Measurements from ENCODE around the gene ZAP70. TPM values are rescaled to one million over a fixed set of nuclear protein-coding genes. Genes with fewer than 3 reads are reported as not detected.

ZAP70 gene
- total RNA-seq, 1 donor from 2014 or later: not detected

GRCh38 chr2:97732436-97733340 lies 19.3 kb downstream of the ZAP70 start:
- DNase-seq (ENCODE audit: low read depth, low spot score): no peak

DNA sequence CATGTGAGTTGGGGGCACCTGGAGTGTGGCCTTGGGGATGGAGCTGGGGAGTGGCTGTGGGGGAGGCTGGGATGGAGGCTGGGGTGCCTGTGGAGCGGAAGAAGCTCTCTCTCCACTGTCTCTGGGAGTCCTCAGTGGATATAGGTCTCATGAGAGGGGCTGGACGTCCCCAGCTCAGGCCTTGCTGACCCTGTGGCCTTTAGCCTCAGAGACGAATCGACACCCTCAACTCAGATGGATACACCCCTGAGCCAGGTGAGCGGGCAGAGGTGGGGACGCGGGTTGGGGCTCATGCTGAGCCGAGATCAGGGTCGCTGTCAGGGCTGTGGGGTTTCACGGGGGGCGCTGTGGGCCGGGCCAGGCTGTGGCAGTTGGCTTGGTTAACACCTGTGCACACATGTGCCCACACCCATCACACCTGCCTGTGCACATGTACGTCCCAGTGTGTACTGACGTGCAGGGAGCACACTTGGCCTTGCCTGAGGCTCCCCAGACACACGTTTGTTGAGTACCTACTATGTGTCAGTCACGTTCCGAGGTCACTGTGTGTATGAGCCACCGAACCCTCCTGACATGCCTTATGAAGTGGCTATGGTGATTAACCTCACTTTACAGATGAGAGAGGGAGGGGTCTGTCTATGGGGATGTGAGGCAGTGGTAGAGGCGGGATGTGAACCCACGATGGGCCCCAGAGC lies 20.1 kb downstream of the ZAP70 start:
- DNase-seq (ENCODE audit: low read depth, low spot score): no peak

DNA sequence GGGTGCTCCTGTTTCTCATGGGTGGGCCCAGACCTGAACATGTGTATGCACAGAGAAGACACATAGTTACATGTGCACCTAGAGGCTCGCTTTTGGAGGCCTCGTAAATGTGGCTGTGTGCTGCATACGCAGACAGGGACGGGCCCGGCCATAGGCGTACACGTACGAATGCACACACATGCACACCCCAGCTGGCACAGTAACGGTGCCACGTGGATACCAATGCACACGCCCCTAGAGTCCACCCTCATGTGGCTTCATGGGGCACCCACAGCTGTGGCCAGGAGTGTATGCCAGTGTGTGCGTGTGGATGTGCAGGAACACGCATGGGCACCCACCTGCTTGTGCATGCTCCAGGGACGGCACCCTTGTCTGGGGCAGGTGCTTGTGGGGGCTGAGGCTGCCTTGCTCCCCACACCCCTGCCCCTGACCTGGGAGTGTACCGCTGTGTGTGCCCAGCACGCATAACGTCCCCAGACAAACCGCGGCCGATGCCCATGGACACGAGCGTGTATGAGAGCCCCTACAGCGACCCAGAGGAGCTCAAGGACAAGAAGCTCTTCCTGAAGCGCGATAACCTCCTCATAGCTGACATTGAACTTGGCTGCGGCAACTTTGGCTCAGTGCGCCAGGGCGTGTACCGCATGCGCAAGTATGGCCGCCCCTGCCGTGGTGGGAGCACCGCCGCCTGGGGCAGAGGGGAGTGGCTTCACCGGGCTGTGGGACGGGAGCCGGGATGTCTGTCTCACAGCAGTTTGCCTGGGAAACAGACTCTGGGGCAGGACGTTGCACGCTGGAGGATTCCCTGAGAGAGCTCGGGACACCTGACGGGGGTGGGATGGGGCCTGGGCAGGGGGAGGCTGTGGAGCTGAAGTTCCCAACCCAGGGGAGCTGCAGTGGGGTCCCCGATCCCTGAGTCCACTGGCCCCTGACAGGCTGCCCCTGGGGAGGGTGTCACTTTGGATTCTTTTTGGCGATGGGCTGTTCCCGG lies 21.0 kb downstream of the ZAP70 start:
- DNase-seq (ENCODE audit: low read depth, low spot score): no peak

DNA sequence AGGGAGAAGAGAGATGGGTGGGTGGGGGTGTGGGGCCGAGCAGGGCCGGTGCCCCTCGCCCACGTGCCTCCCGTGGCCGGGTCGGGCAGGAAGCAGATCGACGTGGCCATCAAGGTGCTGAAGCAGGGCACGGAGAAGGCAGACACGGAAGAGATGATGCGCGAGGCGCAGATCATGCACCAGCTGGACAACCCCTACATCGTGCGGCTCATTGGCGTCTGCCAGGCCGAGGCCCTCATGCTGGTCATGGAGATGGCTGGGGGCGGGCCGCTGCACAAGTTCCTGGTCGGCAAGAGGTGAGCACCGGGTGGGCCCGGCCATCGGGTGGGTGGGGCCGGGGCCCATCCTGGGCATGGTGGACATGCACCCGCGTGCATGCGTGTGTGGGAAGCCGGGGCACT lies 21.8 kb downstream of the ZAP70 start:
- DNase-seq (ENCODE audit: low read depth, low spot score): no peak

DNA sequence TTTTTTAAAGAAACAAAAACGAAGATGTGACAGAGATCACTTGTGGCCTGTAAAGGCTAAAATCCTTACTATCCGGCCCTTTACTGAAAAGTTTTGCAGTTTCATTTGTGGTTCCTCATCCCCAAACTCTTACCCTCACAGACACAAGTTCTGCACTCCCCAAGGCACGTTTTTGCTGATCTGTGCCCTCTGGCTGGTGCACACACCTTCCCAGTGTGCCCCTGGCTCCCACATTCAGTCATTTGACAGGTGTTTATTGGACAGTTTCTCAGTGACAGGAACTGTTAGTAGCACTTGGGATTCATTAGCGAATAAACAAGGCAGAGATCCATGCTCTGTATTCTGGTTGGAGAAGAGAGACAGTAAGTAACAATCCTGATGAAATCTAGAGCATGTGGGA lies 22.8 kb downstream of the ZAP70 start:
- no peak for DNase-seq (ENCODE audit: low read depth, low spot score)

DNA sequence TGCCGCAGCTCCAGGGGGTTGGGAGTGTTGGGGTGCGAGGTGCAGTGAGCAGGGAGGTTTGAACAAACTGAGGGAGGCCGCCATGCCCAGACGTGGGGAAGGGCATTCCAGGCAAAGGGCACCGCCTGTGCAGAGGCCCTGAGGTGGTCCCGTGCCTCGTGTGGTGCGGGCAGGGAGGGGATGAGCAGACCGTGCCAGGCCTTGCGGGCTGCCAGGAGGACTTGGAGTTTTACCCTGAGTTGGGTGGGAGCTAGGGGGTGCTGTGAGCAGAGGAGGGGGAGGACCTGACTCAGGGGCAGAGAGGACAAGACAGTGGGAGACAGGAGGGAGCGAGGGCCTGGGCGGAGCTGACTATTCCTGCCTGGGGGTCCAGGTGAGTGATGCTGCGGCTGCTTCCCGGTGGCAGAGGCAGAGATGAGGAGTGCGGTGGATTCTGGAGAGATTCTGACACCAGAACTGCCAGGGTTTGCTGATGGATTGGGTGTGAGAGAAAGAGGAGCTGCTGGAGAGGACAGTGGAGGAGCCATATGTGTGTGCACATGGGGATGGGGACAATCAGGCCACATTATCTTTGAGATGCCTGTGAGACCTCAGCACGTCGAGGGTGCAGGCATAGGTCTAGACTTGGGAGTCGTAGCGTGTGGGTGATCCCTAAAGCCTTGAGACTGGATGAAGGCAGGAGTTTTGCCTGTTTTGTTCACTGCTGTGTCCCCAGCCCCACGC lies 23.4 kb downstream of the ZAP70 start:
- no peak for DNase-seq (ENCODE audit: low read depth, low spot score)

GRCh38 chr2:97737421-97738178 lies 24.2 kb downstream of the ZAP70 start:
- no peak for DNase-seq (ENCODE audit: low read depth, low spot score)

DNA sequence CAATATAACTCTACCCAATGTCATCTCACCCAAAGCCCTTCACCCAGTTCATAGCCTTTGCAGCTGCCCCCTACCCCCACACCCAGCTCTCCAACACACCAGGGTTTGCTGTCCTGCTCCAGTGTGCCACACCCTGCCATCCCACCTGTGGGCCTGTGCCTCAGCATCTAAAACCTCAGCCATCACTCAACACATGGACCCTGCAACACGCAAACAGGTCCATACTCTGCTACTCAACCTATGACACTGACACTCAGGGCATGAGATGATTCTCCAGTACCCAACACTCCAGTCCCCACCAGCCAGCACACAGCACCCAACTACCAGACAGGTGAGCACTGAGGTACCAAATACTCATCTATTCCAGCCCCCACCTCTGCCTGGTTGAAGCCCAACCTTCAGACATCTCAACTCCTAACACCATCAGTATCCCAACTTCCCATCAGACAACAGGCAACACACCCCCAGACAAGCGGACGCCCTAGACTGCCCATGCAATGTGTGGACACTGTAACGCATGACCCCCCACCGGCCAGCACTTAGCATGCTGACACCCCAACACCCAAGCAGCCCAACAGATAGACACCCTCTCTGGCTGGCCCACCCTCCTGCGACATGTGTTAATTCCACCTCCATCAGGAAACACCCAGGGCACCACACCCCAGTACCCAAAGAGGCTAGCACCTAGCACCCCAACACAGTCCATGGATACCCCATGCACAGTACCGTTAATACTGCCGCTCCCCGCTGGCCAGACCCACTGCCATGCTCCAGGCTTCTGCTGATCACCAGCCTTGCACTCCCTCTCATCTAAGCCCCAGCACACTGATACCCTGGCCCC lies 25.0 kb downstream of the ZAP70 start:
- DNase-seq (ENCODE audit: low read depth, low spot score): no peak

DNA sequence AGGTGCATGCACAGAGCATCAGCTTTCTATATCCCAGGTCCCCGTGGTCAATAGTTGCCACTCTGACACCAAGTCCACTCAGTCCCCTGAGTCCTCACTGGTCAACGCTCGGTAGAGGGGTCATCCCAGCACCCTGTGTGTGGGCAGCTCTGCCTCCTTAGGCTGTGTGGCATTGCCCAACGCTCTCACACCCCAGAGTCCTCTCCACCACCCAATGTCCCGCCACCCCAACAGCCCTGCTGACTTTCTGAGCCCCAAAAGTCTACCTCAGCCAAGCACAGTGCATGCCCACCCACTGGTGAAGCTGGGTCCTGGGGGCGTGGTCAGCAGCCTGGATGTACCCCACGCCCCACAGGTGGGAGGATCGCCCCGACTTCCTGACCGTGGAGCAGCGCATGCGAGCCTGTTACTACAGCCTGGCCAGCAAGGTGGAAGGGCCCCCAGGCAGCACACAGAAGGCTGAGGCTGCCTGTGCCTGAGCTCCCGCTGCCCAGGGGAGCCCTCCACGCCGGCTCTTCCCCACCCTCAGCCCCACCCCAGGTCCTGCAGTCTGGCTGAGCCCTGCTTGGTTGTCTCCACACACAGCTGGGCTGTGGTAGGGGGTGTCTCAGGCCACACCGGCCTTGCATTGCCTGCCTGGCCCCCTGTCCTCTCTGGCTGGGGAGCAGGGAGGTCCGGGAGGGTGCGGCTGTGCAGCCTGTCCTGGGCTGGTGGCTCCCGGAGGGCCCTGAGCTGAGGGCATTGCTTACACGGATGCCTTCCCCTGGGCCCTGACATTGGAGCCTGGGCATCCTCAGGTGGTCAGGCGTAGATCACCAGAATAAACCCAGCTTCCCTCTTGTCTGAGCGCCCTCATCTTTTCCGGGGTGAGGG lies 25.9 kb downstream of the ZAP70 start:
- no peak for DNase-seq (ENCODE audit: low read depth, low spot score)

- DNase-seq (ENCODE audit: low read depth, low spot score): no peak
These were observed 26.5 kb downstream of the ZAP70 start for GRCh38 chr2:97739893-97740245.

- no peak for DNase-seq (ENCODE audit: low read depth, low spot score)
These were observed 27.3 kb downstream of the ZAP70 start for GRCh38 chr2:97740590-97741182.

DNA sequence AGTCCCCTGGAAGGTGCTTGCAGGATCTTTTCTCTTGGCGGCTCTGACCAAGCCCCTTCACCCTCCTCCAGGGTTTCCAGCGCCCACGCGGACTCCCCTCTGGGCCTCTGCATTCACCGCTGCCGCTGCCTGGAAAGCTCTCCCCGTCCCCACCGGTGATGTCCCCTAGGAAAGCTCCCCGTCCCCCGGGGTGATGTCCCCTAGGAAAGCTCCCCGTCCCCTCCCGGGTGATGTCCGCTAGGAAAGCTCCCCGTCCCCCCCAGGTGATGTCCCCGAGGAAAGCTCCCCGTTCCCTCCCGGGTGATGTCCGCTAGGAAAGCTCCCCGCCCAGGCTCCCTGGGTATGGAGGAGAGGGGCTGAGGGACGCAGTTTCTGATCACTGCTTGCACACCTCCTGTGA lies 27.9 kb downstream of the ZAP70 start:
- DNase-seq (ENCODE audit: low read depth, low spot score): no peak

DNA sequence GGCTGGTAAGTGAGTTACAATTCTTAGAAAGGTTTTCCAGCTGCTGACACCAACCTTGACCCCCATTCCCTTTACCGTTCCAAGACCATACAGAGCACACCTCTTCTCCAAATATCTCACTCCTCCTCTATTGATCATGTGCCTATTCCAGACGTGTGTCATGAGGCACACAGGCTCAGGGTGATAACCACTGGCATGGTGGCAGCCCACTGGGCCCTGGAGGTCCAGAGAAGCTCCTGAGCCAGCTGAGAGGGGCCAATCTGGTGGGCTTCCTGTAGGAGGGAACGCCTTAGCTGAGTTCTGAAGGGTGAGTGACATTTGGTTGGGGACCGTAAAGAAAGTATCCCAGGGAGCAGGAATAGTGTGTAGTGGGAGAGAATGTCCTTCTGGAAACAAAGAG lies 28.3 kb downstream of the ZAP70 start:
- no peak for DNase-seq (ENCODE audit: low read depth, low spot score)

- DNase-seq (ENCODE audit: low read depth, low spot score): no peak
These were observed 29.0 kb downstream of the ZAP70 start for GRCh38 chr2:97742381-97742847.

DNA sequence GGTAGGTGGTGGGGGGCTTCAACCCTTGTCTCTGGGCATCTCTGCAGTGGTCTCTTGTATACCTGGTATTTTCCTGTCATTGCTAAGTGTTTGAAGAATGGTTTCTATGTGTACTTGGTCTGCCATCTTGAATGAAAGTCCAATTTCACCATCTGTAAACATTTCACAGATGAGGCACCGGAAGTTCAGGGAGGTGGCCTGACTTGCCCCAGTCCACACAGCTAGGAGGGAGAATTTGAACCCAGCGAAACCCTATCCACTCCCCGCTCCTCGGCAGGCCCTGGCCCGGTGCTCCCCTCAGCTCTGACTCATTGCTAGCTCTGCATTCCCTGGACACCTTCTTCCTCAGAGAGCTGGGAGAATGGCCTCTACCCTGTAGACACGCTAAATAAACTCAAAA lies 30.5 kb downstream of the ZAP70 start:
- DNase-seq (ENCODE audit: low read depth, low spot score): no peak

DNA sequence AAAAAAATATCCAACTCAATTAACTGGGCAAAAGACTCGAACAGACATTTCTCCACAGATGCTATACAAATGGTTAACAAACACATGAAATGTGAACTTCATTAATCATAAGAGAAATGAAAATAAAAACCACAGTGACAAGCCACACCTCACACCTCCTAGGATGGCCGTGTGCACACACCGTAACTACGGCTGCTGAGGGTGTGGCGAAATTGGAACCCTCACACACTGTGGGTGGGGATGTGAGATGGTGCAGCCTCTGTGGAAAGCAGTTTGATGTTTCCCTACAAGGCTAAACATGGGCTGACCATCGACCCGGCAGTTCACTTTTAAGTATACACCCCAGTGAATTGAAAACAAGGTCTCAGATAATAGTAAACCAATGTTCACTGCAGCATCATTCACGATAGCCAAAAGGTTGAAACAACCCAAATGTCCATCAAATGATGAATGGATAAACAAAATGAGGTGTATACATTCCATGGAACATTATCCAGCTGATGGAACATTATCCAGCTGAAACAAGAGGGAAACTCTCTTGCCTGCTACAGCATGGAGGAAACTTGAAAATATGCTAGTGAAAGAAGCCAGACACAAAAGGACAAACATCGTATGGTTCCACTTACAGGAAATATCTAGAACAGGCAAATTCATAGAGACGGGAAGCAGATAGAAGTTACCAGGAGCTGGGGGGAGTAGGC lies 32.2 kb downstream of the ZAP70 start:
- DNase-seq (ENCODE audit: low read depth, low spot score): no peak

- DNase-seq (ENCODE audit: low read depth, low spot score): no peak
These were observed 33.9 kb downstream of the ZAP70 start for GRCh38 chr2:97747285-97747684.

Data from pulmonary artery endothelial cell (primary cell).